Activated CD8-positive, alpha-beta memory T cell treated with anti-CD3 and anti-CD28 coated beads for 1 hour (primary cell): ENCODE data around the gene MEST.
"Not testable (repeated sequence)": the region's sequence is repeated elsewhere in the genome, so short reads cannot be mapped to it uniquely, and the experiment has no call there.

ENCODE experiments used
- DNase-seq, 2 donors: peaks; one replicate each; pipeline ENCODE4 v3.0.0-alpha.2; 2020; ENCODE audit warnings: low read depth in 1 of 2; ENCODE audit errors: extremely low read depth in 1 of 2

The MEST gene

DNA sequence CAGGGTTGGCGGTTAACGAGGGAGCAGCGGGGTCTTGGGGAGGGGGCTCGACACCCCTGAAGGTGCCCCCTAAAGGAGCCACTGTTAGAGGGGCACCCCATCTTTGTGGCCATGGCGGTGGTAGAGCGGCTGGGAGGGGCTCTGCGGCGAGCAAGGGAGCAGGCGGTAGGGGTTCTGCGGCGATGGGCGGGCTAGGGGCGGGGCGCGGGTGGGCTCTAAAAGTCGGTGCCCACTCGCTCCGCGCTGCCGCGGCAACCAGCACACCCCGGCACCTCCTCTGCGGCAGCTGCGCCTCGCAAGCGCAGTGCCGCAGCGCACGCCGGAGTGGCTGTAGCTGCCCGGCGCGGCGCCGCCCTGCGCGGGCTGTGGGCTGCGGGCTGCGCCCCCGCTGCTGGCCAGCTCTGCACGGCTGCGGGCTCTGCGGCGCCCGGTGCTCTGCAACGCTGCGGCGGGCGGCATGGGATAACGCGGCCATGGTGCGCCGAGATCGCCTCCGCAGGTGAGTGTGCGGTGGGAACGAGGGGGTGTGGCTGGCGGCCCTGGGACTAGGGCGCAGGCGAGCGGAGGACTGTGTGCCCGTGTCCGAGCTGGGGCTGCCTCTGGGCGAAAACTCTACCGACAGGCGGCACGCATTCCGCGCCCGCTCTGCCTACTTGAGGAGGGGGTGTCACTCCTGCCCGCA lies at the start of gene MEST:
TSS of gene MEST (plus strand) at position 245 of the 682 bp plus-strand sequence. CDS start at position 474, 229 bp downstream.
- no peak for DNase-seq

DNA sequence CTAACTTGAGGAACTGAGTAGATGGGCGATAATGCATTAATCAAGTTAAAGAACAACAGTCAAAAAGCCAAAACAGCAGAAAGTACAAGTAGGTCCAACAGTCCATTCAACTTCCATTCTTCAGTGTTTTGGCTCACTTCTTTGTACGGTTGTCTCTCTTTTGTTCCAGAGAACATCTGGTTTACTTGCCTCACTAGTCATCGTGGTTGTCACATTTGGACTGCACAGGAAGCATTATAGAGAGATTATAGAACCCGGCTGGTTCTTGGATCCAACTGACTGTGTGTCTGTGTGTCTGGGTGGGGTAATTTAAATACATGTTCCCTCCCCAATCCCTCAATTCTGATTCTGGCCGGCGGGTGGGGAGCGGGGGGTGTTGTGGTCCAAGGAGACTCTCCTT lies 49.3 kb upstream of the MEST start:
- DNase-seq, result no peak

DNA sequence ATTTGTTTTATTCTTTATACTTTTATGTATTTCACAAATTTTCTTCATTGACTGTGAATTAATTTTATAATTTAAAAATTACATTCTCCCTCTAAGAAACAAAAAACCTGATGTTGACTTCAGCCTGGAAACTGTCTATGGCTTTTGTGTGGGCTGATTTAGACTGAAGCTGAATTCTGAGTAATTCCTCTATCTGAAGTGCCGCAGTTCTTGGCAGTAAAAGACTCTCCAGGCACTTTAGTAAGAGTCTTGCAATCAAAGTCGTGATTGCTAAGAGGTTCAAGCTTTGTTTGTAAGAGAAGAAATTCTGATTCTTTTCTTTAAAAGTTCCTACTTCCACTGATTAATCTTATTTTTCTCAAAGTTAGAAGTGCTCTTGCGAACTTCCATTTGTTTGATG lies 47.7 kb upstream of the MEST start:
- no peak for DNase-seq

GRCh38 chr7:130444751-130445407 lies 47.0 kb upstream of the MEST start:
- DNase-seq, result no peak

DNA sequence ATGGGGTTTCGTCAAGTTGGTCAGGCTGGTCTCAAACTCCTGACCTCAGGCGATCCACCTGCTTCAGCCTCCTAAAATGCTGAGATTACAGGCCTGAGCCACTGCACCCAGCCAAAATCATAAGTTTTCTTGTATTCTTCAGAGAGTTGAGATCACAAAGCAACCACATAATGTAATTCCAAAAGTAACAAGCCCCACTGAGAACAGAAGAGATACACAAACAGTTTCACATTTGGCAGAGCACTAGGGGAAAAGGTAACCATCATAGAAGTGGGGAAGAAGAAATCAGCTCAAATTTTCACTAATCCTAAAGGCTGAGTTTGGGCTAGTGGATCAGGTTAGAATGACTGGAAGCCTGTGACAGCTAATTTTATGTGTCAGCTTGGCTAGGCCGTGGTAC lies 45.6 kb upstream of the MEST start:
- DNase-seq, result no peak

DNA sequence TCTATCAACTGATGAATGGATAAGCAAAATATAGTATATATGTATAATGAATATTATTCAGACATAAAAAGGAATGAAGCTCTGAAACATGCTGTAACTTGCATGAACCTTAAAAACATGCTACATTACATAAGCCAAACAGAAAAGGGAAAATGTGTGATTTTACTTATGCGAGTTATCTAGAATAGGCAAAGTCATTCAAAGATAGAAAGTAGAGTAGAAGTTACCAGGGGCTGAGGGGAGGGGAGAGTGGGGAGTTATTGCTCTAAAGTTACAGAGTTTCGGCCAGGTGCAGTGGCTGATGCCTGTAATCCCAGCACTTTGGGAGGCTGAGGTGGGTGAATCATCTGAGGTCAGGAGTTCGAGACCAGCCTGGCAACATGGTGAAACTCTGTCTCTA lies 40.5 kb upstream of the MEST start:
- DNase-seq, result not testable (repeated sequence)

GRCh38 chr7:130452951-130453350 lies 38.9 kb upstream of the MEST start:
- DNase-seq, result no peak

GRCh38 chr7:130454959-130455358 lies 36.9 kb upstream of the MEST start:
- DNase-seq, result no peak

DNA sequence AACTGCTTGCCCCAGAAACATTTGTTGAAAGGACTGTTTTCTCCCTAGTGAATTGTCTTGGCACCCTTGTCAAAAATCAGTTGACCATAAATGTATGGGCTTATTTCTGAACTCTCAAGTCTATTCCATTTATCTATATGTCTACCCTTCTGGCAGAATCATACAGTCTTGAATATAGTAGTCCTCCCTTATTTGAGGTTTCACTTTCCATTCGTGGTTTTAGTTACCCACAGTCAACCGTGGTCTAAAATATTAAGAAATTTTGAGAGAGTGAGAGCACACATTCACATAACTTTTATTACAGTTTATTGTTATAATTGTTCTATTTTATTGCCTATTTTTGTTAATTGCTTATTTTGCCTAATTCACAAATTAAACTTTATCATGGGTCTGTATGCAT lies 33.6 kb upstream of the MEST start:
- DNase-seq, result no peak

DNA sequence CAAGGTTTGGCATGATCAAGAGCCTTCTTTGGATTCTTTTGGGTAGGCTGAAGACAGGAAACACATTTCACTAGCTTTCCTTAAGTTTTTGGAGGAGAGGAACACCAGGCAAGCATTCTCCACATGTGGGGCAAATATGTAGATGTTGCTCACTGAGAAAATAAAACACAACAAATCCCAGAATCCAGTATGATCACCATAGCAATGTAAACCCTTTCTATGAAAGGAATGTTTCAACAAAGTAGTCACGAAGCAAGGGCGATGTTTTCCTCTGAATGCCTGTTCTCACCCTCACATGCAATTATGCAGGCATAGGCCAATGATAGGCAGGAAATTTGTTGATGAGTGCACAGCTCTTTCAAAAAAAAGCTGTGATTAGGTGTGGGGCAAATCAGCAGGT lies 30.6 kb upstream of the MEST start:
- DNase-seq, result no peak

GRCh38 chr7:130463553-130464434 lies 28.1 kb upstream of the MEST start:
- DNase-seq, result no peak

GRCh38 chr7:130468612-130469011 lies 23.3 kb upstream of the MEST start:
- DNase-seq, result no peak

DNA sequence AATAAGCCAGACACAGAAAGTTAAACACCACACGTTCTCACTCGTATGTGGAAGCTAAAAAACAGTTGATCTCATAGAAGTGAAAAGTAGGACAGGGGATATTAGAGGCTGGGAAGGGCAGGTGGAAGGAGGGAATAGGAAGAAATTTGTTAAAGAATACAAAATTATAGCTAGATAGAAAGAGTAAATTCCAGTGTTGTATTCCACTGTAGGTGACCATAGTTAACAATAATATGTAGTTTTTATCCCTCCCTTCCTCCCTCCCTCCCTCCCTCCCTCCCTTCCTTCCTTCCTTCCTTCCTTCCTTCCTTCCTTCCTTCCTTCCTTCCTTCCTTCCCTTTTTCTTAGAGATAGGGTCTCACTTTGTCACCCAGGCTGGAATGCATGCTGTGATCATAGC lies 19.9 kb upstream of the MEST start:
- no peak for DNase-seq

GRCh38 chr7:130473289-130473688 lies 18.6 kb upstream of the MEST start:
- no peak for DNase-seq

GRCh38 chr7:130473876-130474275 lies 18.0 kb upstream of the MEST start:
- DNase-seq, result no peak

- no peak for DNase-seq
Observed at GRCh38 chr7:130475776-130476175, 16.1 kb upstream of the MEST start.

- DNase-seq, result no peak
Observed at GRCh38 chr7:130476297-130477150, 15.4 kb upstream of the MEST start.

GRCh38 chr7:130478991-130479390 lies 12.9 kb upstream of the MEST start:
- DNase-seq, result no peak

- no peak for DNase-seq
Observed at GRCh38 chr7:130479716-130480400, 12.0 kb upstream of the MEST start.

GRCh38 chr7:130481898-130482297 lies 10.0 kb upstream of the MEST start:
- DNase-seq, result no peak
